ENCODE results near the gene NPEPL1.
"Not testable (repeated sequence)": the region's sequence is repeated elsewhere in the genome, so short reads cannot be mapped to it uniquely, and the experiment has no call there.

NPEPL1 gene

DNA sequence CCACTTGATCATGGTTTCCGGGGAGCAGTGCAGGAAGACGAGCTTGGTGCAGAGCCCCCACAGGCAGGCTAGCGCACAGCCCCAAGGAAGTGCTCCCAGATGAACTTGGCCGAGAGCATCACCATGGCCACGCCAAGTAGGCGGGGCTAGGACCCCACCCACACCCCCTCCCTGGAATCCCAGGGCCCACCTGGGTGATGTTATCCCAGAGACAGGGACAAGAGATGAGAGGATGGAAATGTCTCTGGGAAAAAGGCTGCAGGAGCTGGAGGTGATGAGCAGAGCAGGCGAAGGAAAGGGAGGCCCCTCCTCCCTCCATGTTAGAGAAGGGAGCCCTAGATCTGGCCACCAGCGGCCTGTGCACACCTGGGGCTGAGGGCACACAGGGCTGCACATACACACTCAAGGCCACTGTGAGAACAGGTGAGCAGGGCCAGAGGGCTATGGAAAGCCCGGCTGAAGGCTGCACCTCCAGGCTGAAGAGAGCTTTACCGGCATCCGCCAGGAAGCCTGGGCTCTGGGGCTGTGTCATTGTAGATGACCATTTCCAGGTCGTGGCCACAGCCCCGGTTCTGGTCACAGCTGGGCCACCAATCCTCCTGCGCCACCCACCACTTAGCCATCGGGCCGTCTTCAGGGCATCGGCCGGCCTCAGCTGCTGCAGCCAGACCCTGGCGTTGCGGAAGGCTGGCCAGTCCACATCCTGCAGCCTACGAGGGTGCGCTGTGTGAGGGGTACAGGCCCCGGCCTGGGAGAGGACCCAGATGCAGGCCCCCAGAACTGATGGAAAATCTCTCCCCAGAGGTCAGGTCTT, 24.9 kb downstream of the NPEPL1 start:
- H3K9me3 ChIP-seq (ENCODE audit: control insufficient read depth in 1 of 2, low read length in 2 of 2) = no peaks in the 10 kb centered on the region
- peaks cover 0 to 13% of the 10 kb centered on the region in 2 donors for H3K36me3 ChIP-seq (ENCODE audit: control insufficient read depth in 1 of 2, insufficient read depth in 2 of 2, low read length in 2 of 2)
- H3K4me3 ChIP-seq (ENCODE audit: low read depth in 1 of 2, low read length in 2 of 2) = no peak overlapping the region
- no peaks in the 10 kb centered on the region for H3K4me1 ChIP-seq (ENCODE audit: control insufficient read depth in 1 of 2, insufficient read depth in 2 of 2, low read length in 2 of 2)
- H3K27ac ChIP-seq (ENCODE audit: low read length) = no peak overlapping the region
- H3K27me3 ChIP-seq (ENCODE audit: low read depth, low read length) = no peaks in the 10 kb centered on the region

DNA sequence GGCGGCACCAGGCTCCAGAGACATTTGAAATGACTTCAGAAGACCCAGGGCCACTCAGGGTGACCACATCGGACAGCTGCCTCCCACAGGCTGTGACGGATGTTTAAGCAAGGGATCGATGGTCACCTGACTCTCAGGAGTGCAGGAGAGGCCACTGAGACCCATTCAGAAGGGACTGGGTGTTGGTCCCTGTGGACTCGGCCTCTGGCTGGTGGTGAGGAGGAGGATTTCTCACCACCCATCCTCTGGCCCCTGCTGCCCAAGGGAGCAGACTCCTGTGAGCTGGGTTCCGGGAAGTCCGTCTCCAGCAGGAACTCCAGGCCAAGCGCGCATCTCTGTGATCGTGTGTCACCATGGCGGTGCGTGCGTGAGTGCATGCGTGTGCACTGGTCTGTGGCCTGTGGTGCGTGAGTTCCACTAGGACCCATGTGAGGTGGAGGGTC, 25.5 kb downstream of the NPEPL1 start:
- no peak overlapping the region for H3K27ac ChIP-seq (ENCODE audit: low read length)
- peaks cover under 1% of the 10 kb centered on the region for H3K27me3 ChIP-seq (ENCODE audit: low read depth, low read length)
- no peak overlapping the region for H3K4me3 ChIP-seq (ENCODE audit: low read depth in 1 of 2, low read length in 2 of 2)
- H3K4me1 ChIP-seq (ENCODE audit: control insufficient read depth in 1 of 2, insufficient read depth in 2 of 2, low read length in 2 of 2) = no peaks in the 10 kb centered on the region
- H3K9me3 ChIP-seq (ENCODE audit: control insufficient read depth in 1 of 2, low read length in 2 of 2) = no peaks in the 10 kb centered on the region
- peaks cover 0 to 10% of the 10 kb centered on the region in 2 donors for H3K36me3 ChIP-seq (ENCODE audit: control insufficient read depth in 1 of 2, insufficient read depth in 2 of 2, low read length in 2 of 2)

DNA sequence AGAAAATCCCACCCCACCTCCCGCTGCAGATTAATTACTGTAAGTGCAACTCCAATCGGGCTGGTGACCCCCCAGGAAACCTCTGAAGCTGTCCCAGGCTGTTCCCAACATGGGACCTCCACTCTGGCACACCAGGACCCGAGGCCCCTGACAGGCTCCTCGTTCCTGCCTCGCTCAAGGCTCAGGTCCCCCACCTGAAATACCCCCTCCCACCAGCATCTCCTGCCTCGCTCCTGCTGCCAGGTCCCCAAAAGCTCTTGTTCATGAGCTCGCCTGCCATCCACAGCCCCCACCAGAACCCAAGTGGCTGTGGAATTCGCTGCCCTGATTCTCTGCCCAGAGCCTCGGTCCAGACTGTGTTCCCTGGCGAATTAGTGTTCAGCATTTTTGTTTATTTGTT, 26.1 kb downstream of the NPEPL1 start:
- Histone ChIP-seq H3K36me3 (ENCODE audit: control insufficient read depth in 1 of 2, insufficient read depth in 2 of 2, low read length in 2 of 2) (peaks cover 0 to 10% of the 10 kb centered on the region in 2 donors), H3K4me3 (ENCODE audit: low read depth in 1 of 2, low read length in 2 of 2) (no peak overlapping the region), H3K27me3 (ENCODE audit: low read depth, low read length) (peaks cover 4% of the 10 kb centered on the region), H3K27ac (ENCODE audit: low read length) (no peak overlapping the region), H3K4me1 (ENCODE audit: control insufficient read depth in 1 of 2, insufficient read depth in 2 of 2, low read length in 2 of 2) (no peaks in the 10 kb centered on the region), H3K9me3 (ENCODE audit: control insufficient read depth in 1 of 2, low read length in 2 of 2) (no peaks in the 10 kb centered on the region)

- H3K36me3 ChIP-seq (ENCODE audit: control insufficient read depth in 1 of 2, insufficient read depth in 2 of 2, low read length in 2 of 2) = peaks cover 0 to 10% of the 10 kb centered on the region in 2 donors
- peaks cover 4% of the 10 kb centered on the region for H3K27me3 ChIP-seq (ENCODE audit: low read depth, low read length)
- no peaks in the 10 kb centered on the region for H3K9me3 ChIP-seq (ENCODE audit: control insufficient read depth in 1 of 2, low read length in 2 of 2)
- no peak overlapping the region for H3K27ac ChIP-seq (ENCODE audit: low read length)
- H3K4me3 ChIP-seq (ENCODE audit: low read depth in 1 of 2, low read length in 2 of 2) = no peak overlapping the region
- no peaks in the 10 kb centered on the region for H3K4me1 ChIP-seq (ENCODE audit: control insufficient read depth in 1 of 2, insufficient read depth in 2 of 2, low read length in 2 of 2)
Measured at GRCh38 chr20:58719258-58719657, 26.7 kb downstream of the NPEPL1 start.

GRCh38 chr20:58719971-58720371, 27.4 kb downstream of the NPEPL1 start:
- Histone ChIP-seq H3K27ac (ENCODE audit: low read length) (no peak overlapping the region), H3K36me3 (ENCODE audit: control insufficient read depth in 1 of 2, insufficient read depth in 2 of 2, low read length in 2 of 2) (peaks cover 0 to 6% of the 10 kb centered on the region in 2 donors), H3K9me3 (ENCODE audit: control insufficient read depth in 1 of 2, low read length in 2 of 2) (no peaks in the 10 kb centered on the region), H3K4me3 (ENCODE audit: low read depth in 1 of 2, low read length in 2 of 2) (no peak overlapping the region), H3K27me3 (ENCODE audit: low read depth, low read length) (peaks cover 4% of the 10 kb centered on the region), H3K4me1 (ENCODE audit: control insufficient read depth in 1 of 2, insufficient read depth in 2 of 2, low read length in 2 of 2) (no peaks in the 10 kb centered on the region)

- H3K9me3 ChIP-seq (ENCODE audit: control insufficient read depth in 1 of 2, low read length in 2 of 2) = no peaks in the 10 kb centered on the region
- H3K4me1 ChIP-seq (ENCODE audit: control insufficient read depth in 1 of 2, insufficient read depth in 2 of 2, low read length in 2 of 2) = no peaks in the 10 kb centered on the region
- no peak overlapping the region for H3K4me3 ChIP-seq (ENCODE audit: low read depth in 1 of 2, low read length in 2 of 2)
- H3K36me3 ChIP-seq (ENCODE audit: control insufficient read depth in 1 of 2, insufficient read depth in 2 of 2, low read length in 2 of 2) = no peaks in the 10 kb centered on the region
- peaks cover 4% of the 10 kb centered on the region for H3K27me3 ChIP-seq (ENCODE audit: low read depth, low read length)
- H3K27ac ChIP-seq (ENCODE audit: low read length) = no peak overlapping the region
Measured at GRCh38 chr20:58720890-58721289, 28.3 kb downstream of the NPEPL1 start.

DNA sequence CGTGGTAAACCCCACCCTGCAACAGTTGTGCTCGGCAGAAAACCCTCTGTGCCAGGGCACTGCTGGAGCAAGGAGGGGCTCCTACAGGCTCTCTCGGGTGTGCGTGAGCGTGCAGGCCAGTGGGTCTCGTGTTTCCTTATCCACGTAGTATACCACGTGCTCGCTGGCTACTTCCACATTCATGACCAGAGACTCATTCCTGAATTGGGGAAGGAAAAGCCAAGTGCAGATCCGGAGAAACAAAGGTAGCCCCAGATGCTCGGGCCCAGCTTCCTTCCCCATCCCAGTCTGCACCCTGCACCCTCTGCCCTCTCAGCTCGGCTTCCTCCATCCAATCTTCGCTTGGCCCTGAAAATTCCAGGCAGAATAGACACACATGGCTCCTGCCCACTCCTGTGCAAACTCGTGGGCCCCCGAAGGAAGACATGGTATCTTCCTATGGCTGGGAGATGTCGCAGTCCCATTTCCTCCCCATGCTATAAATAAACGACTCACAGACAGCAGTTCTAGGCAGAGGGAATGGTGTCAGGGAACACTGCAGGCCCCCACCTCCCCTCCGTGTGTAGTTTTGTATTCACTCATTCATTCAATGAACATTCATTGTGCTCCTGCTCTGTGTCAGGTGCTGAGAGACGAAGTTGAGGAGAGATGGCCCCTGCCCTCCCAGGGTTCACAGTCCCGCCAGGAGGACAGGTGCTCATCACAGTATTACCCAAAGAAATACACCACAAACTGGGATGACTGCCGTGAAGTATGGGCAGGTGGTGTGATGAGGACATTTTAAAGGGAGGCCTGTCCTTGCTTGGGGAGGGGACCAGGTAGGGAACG, 29.6 kb downstream of the NPEPL1 start:
- Histone ChIP-seq H3K27ac (ENCODE audit: low read length) (no peak overlapping the region), H3K4me3 (ENCODE audit: low read depth in 1 of 2, low read length in 2 of 2) (no peak overlapping the region), H3K4me1 (ENCODE audit: control insufficient read depth in 1 of 2, insufficient read depth in 2 of 2, low read length in 2 of 2) (no peaks in the 10 kb centered on the region), H3K9me3 (ENCODE audit: control insufficient read depth in 1 of 2, low read length in 2 of 2) (no peaks in the 10 kb centered on the region), H3K27me3 (ENCODE audit: low read depth, low read length) (peaks cover 4% of the 10 kb centered on the region), H3K36me3 (ENCODE audit: control insufficient read depth in 1 of 2, insufficient read depth in 2 of 2, low read length in 2 of 2) (no peaks in the 10 kb centered on the region)

DNA sequence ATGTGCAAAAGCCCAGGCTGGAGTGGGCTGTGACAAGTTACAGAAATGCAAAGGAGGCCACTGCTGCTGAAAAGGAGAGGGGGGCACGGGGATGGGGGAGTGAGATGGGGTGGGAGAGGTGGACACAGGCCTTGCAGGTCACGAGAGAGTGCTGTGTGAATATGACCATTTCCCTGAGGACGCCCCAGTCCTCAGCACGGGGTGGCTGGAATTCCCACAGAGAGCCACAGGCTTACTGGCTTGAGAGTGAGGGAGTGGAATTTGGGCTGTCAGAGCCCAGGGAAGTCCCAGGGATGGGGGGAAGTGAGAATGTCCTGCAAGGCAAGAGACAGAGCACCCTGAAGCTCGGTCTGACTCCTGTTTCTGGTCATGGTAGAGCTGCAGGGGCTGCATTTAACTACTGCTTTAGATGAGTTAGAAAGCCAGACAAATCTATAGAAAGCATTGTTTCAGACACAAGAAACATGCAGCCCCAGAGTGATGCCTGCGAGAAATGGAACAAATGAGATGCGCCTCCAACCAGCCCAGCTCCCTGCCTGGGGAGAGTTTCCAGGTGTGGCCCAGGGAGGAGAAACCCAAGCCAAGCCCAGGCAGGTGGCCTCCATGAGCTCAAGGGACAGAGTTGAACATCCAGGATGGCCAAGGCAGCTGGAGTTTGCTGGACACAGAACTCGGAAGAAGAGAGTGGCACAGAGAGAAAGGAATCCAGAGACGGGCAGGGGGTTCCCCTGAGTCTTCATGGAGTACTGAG, 30.5 kb downstream of the NPEPL1 start:
- H3K4me1 ChIP-seq (ENCODE audit: control insufficient read depth in 1 of 2, insufficient read depth in 2 of 2, low read length in 2 of 2) = no peaks in the 10 kb centered on the region
- H3K36me3 ChIP-seq (ENCODE audit: control insufficient read depth in 1 of 2, insufficient read depth in 2 of 2, low read length in 2 of 2) = no peaks in the 10 kb centered on the region
- no peak overlapping the region for H3K27ac ChIP-seq (ENCODE audit: low read length)
- no peaks in the 10 kb centered on the region for H3K9me3 ChIP-seq (ENCODE audit: control insufficient read depth in 1 of 2, low read length in 2 of 2)
- no peak overlapping the region for H3K4me3 ChIP-seq (ENCODE audit: low read depth in 1 of 2, low read length in 2 of 2)
- peaks cover 4% of the 10 kb centered on the region for H3K27me3 ChIP-seq (ENCODE audit: low read depth, low read length)

GRCh38 chr20:58723628-58723984, 31.0 kb downstream of the NPEPL1 start:
- Histone ChIP-seq H3K4me1 (ENCODE audit: control insufficient read depth in 1 of 2, insufficient read depth in 2 of 2, low read length in 2 of 2) (no peaks in the 10 kb centered on the region), H3K9me3 (ENCODE audit: control insufficient read depth in 1 of 2, low read length in 2 of 2) (no peaks in the 10 kb centered on the region), H3K4me3 (ENCODE audit: low read depth in 1 of 2, low read length in 2 of 2) (no peak overlapping the region), H3K36me3 (ENCODE audit: control insufficient read depth in 1 of 2, insufficient read depth in 2 of 2, low read length in 2 of 2) (no peaks in the 10 kb centered on the region), H3K27me3 (ENCODE audit: low read depth, low read length) (peaks cover 4% of the 10 kb centered on the region), H3K27ac (ENCODE audit: low read length) (no peak overlapping the region)

DNA sequence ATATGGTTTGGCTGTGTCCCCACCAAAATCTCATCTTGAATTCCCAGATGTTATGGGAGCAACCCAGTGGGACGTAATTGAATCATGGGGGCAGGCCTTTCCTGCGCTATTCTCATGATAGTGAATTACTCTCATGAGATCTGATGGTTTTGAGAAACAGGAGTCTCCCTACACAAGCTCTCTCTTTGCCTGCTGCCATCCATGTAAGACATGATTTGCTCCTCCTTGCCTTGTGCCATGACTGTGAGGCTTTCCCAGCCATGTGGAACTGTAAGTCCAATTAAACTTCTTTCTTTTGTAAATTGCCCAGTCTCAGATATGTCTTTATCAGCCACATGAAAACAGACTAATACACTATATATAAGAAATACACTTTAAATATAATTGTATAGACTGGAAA, 33.6 kb downstream of the NPEPL1 start:
- not testable (repeated sequence) for H3K9me3 ChIP-seq (ENCODE audit: control insufficient read depth in 1 of 2, low read length in 2 of 2); H3K4me1 ChIP-seq (ENCODE audit: control insufficient read depth in 1 of 2, insufficient read depth in 2 of 2, low read length in 2 of 2); H3K27ac ChIP-seq (ENCODE audit: low read length); H3K36me3 ChIP-seq (ENCODE audit: control insufficient read depth in 1 of 2, insufficient read depth in 2 of 2, low read length in 2 of 2); H3K4me3 ChIP-seq (ENCODE audit: low read depth in 1 of 2, low read length in 2 of 2); H3K27me3 ChIP-seq (ENCODE audit: low read depth, low read length)

- no peaks in the 10 kb centered on the region for H3K27me3 ChIP-seq (ENCODE audit: low read depth, low read length)
- no peak overlapping the region for H3K4me3 ChIP-seq (ENCODE audit: low read depth in 1 of 2, low read length in 2 of 2)
- no peaks in the 10 kb centered on the region for H3K36me3 ChIP-seq (ENCODE audit: control insufficient read depth in 1 of 2, insufficient read depth in 2 of 2, low read length in 2 of 2)
- no peaks in the 10 kb centered on the region for H3K9me3 ChIP-seq (ENCODE audit: control insufficient read depth in 1 of 2, low read length in 2 of 2)
- no peak overlapping the region for H3K27ac ChIP-seq (ENCODE audit: low read length)
- H3K4me1 ChIP-seq (ENCODE audit: control insufficient read depth in 1 of 2, insufficient read depth in 2 of 2, low read length in 2 of 2) = no peaks in the 10 kb centered on the region
Measured at GRCh38 chr20:58731192-58731591, 38.6 kb downstream of the NPEPL1 start.
